SK-N-SH (cell line): ENCODE measurements around the gene PCNX1. TPM values are rescaled to one million over a fixed set of nuclear protein-coding genes. Genes with fewer than 3 reads are reported as not detected.

ENCODE experiments used
- CTCF ChIA-PET: fragments of 300-600, 350-600 bp; formaldehyde crosslinking; extraction: SDS; loops from one replicate; lab custom pipeline; 2021; lab: Yijun Ruan, JAX
- POLR2A ChIA-PET: fragments of 350-600 bp; sonication (Branson Sonifier 250); formaldehyde crosslinking; extraction: SDS; loops from one replicate; lab custom pipeline; 2020; ENCODE audit warnings: antibody characterized with exemption, inconsistent platforms; lab: Yijun Ruan, JAX
- DNase-seq: peaks from one replicate; pipeline ENCODE4 v3.0.0; 2012
- H2AFZ ChIP-seq: fragments of 200-600 bp; sonication (generic); 2 replicates; pipeline ENCODE4 v1.8.1; 2016; ENCODE audit warnings: antibody characterized with exemption, mild to moderate bottlenecking, low read depth
- H3F3A ChIP-seq: fragments of 200-600 bp; sonication (generic); replicated peaks from 2 replicates; pipeline ENCODE3; 2016; ENCODE audit warnings: antibody characterized with exemption, mild to moderate bottlenecking; ENCODE audit not compliant: insufficient read depth
- H3K27ac ChIP-seq, 2 experiments: fragments of 200-500 bp in 1 of 2; fragments of 200-600 bp in 1 of 2; sonication (Bioruptor generic) in 1 of 2; sonication (generic), shearing (Covaris generic) in 1 of 2; 2 replicates each; pipeline versions ENCODE4 v1.5.1 to v1.6.1; 2014 to 2016; ENCODE audit warnings: low read depth in 2 of 2, inconsistent platforms in 1 of 2, low read length in 1 of 2, mild to moderate bottlenecking in 1 of 2, mixed read lengths in 1 of 2
- H3K27me3 ChIP-seq: fragments of 200-600 bp; sonication (generic), shearing (Covaris generic); 2 replicates; pipeline ENCODE4 v1.6.1; 2016; ENCODE audit warnings: mixed run types; ENCODE audit not compliant: insufficient read depth
- H3K36me3 ChIP-seq, 2 experiments: fragments of 200-500 bp in 1 of 2; fragments of 200-600 bp in 1 of 2; sonication (Bioruptor generic) in 1 of 2; sonication (generic) in 1 of 2; replicated peaks in 1 of 2; 2 replicates each; pipeline versions ENCODE3 to v1.5.1; 2014 to 2016; ENCODE audit warnings: low read length in 1 of 2, mild to moderate bottlenecking in 1 of 2; ENCODE audit not compliant: insufficient read depth in 2 of 2, control insufficient read depth in 1 of 2
- H3K4me1 ChIP-seq, 2 experiments: fragments of 200-500 bp in 1 of 2; fragments of 200-600 bp in 1 of 2; sonication (Bioruptor generic) in 1 of 2; sonication (generic), shearing (Covaris generic) in 1 of 2; 2 replicates each; pipeline versions ENCODE4 v1.5.1 to v1.6.1; 2014 to 2016; ENCODE audit warnings: low read depth in 1 of 2, low read length in 1 of 2, mixed run types in 1 of 2; ENCODE audit not compliant: insufficient read depth in 2 of 2, control insufficient read depth in 1 of 2
- H3K4me2 ChIP-seq: fragments of 200-600 bp; sonication (generic), shearing (Covaris generic); 2 replicates; pipeline ENCODE4 v1.6.1; 2017; ENCODE audit warnings: mixed run types
- H3K4me3 ChIP-seq, 2 experiments: fragments of 200-500 bp in 1 of 2; fragments of 200-600 bp in 1 of 2; sonication (Bioruptor generic) in 1 of 2; sonication (generic), shearing (Covaris generic) in 1 of 2; 2 replicates each; pipeline versions ENCODE4 v1.5.1 to v1.8.1; 2014 to 2016; ENCODE audit warnings: low read depth in 2 of 2, inconsistent platforms in 1 of 2, low read length in 1 of 2, mild to moderate bottlenecking in 1 of 2, mixed read lengths in 1 of 2, moderate library complexity in 1 of 2
- H3K79me2 ChIP-seq: fragments of 200-600 bp; sonication (generic); 2 replicates; pipeline ENCODE4 v1.8.1; 2017; ENCODE audit warnings: mild to moderate bottlenecking; ENCODE audit not compliant: insufficient read depth
- H3K9ac ChIP-seq: fragments of 200-600 bp; sonication (generic); 2 replicates; pipeline ENCODE4 v1.6.1; 2017; ENCODE audit warnings: mixed run types
- H3K9me2 ChIP-seq: fragments of 200-600 bp; sonication (generic); 2 replicates; pipeline ENCODE4 v1.6.1; 2017; ENCODE audit warnings: mixed run types
- H3K9me3 ChIP-seq: fragments of 200-600 bp; sonication (generic); 2 replicates; pipeline ENCODE4 v1.6.1; 2017; ENCODE audit warnings: mixed run types, mild to moderate bottlenecking, moderate library complexity
- H4K20me1 ChIP-seq: fragments of 200-600 bp; sonication (generic); 2 replicates; pipeline ENCODE4 v1.6.1; 2017; ENCODE audit warnings: mild to moderate bottlenecking, mixed run types; ENCODE audit not compliant: insufficient read depth
- CHD2 ChIP-seq: fragments of 150-350 bp; IDR thresholded peaks from 2 replicates; pipeline ENCODE4 v1.6.1; 2018; ENCODE audit warnings: low read length; ENCODE audit not compliant: partially characterized antibody
- FOXM1 ChIP-seq: IDR thresholded peaks from 2 replicates; pipeline ENCODE4 v1.4.0; 2012; ENCODE audit warnings: low read depth, mild to moderate bottlenecking
- GABPA ChIP-seq: IDR thresholded peaks from 2 replicates; pipeline ENCODE4 v1.4.0; 2012; ENCODE audit warnings: low read depth, mild to moderate bottlenecking
- GATA2 ChIP-seq: sonication (generic); formaldehyde crosslinking; IDR thresholded peaks from 2 replicates; pipeline ENCODE4 v1.5.0; 2020; ENCODE audit warnings: mild to moderate bottlenecking, missing genetic modification reagents
- IRF3 ChIP-seq: fragments of 150-350 bp; IDR thresholded peaks from 2 replicates; pipeline ENCODE4 v1.6.1; 2016; ENCODE audit warnings: mild to moderate bottlenecking, low read depth, low read length
- MAX ChIP-seq: IDR thresholded peaks from 2 replicates; pipeline ENCODE4 v1.4.0; 2012; ENCODE audit warnings: low read depth
- MEF2A ChIP-seq: IDR thresholded peaks from 2 replicates; pipeline ENCODE4 v1.4.0; 2012; ENCODE audit warnings: low read depth, borderline replicate concordance
- MXI1 ChIP-seq: IDR thresholded peaks from 2 replicates; pipeline ENCODE4 v1.6.1; 2012; ENCODE audit warnings: mild to moderate bottlenecking, low read depth, low read length, improper control_type of control experiment
- NFIC ChIP-seq: IDR thresholded peaks from 2 replicates; pipeline ENCODE4 v1.4.0; 2012; ENCODE audit warnings: borderline replicate concordance
- NRF1 ChIP-seq: IDR thresholded peaks from 2 replicates; pipeline ENCODE4 v1.6.1; 2012; ENCODE audit warnings: low read depth, mild to moderate bottlenecking, low read length
- POLR2AphosphoS5 ChIP-seq: IDR thresholded peaks from 2 replicates; pipeline ENCODE4 v1.6.1; 2012; ENCODE audit warnings: low read depth, low read length
- RCOR1 ChIP-seq: fragments of 150-350 bp; IDR thresholded peaks from 2 replicates; pipeline ENCODE4 v1.6.1; 2017; ENCODE audit warnings: antibody characterized with exemption, low read length
- RXRA ChIP-seq: IDR thresholded peaks from 2 replicates; pipeline ENCODE4 v1.4.0; 2012; ENCODE audit warnings: low read depth, mild to moderate bottlenecking, borderline replicate concordance
- TAF1 ChIP-seq: IDR thresholded peaks from 2 replicates; pipeline ENCODE4 v1.6.1; 2012; ENCODE audit warnings: low read depth, mild to moderate bottlenecking, low read length, moderate library complexity, borderline replicate concordance
- TCF12 ChIP-seq: IDR thresholded peaks from 2 replicates; pipeline ENCODE4 v1.4.0; 2012
- USF1 ChIP-seq: IDR thresholded peaks from 2 replicates; pipeline ENCODE4 v1.4.0; 2012; ENCODE audit warnings: low read depth, borderline replicate concordance
- WGBS: methylation state at CpG from one replicate; pipeline ENCODE4 v1.1.6; 2017; ENCODE audit warnings: low lambda C conversion rate; 5-methylcytosine and 5-hydroxymethylcytosine counted together
- polyA plus RNA-seq, 3 experiments: library from polyadenylated mRNA; depleted of rRNA; stranded (reverse); fragments of >200 nt; gene quantifications; 2 replicates each; pipeline ENCODE4 v1.2.3, GENCODE V29; 2012

Gene PCNX1
- polyA plus RNA-seq, 1 of the 3 experiments (the other 2 are of a cell fraction), result 9.4 TPM

GRCh38 chr14:70897464-70897863 is 9.8 kb upstream of the PCNX1 start:
- Histone ChIP-seq H3F3A (peaks cover 21% of the 10 kb centered on the region), H3K9me2 (no peaks in the 10 kb centered on the region), H3K4me3 (no peak overlapping the region), H3K27ac (peak overlapping the region in 1 of 2 experiments; percentile 67; a peak in 2 of 4 replicates), H3K27me3 (no peaks in the 10 kb centered on the region), H3K79me2 (no peaks in the 10 kb centered on the region), H3K9ac (no peak overlapping the region), H4K20me1 (no peaks in the 10 kb centered on the region), H3K9me3 (no peaks in the 10 kb centered on the region), H3K36me3 (no peaks in the 10 kb centered on the region), H3K4me1 (peaks cover 0 to 26% of the 10 kb centered on the region in 2 experiments; a peak in 2 of 4 replicates), H2AFZ (peak overlapping the region; percentile 20; the same call in 1 of the 2 replicates), H3K4me2 (no peak overlapping the region)
- ChIA-PET CTCF (interaction anchor here (5.3 kb wide), 1 partner anchor 9 kb away, joined by 25 read pairs; the partner anchor contains the start of gene PCNX1), POLR2A (no interaction called here)
- no peak for TF ChIP-seq IRF3
- 0 out of 2 replicates have a peak, but pooled peaks have one; percentile 43 for TF ChIP-seq MAX
- WGBS, result 58% methylated on average over 2 of the region's 2 CpGs
- DNase-seq, result no peak

- Histone ChIP-seq H3K4me2 (no peak overlapping the region), H3K79me2 (no peaks in the 10 kb centered on the region), H3K4me1 (peaks cover 0 to 26% of the 10 kb centered on the region in 2 experiments; a peak in 2 of 4 replicates), H3K9me2 (no peaks in the 10 kb centered on the region), H3K9ac (no peak overlapping the region), H2AFZ (no peak overlapping the region), H3K9me3 (no peaks in the 10 kb centered on the region), H3K36me3 (no peaks in the 10 kb centered on the region), H3K27ac (peak overlapping the region in 1 of 2 experiments; percentile 67; a peak in 2 of 4 replicates), H4K20me1 (no peaks in the 10 kb centered on the region), H3K4me3 (no peak overlapping the region), H3K27me3 (no peaks in the 10 kb centered on the region), H3F3A (peaks cover 21% of the 10 kb centered on the region)
- POLR2A ChIA-PET, result no interaction called here
- CTCF ChIA-PET, result interaction anchor here (5.3 kb wide), 1 partner anchor 8 kb away, joined by 25 read pairs; the partner anchor contains the start of gene PCNX1
- 89% methylated on average over 3 of the region's 3 CpGs for WGBS
- no peak for DNase-seq
- no peak for TF ChIP-seq GABPA
- TF ChIP-seq GATA2 (CRISPR knock-in tag), result no peak
- no peak for TF ChIP-seq FOXM1
- TF ChIP-seq NRF1, result no peak
- no peak for TF ChIP-seq USF1
- TF ChIP-seq IRF3, result no peak
- no peak for TF ChIP-seq MEF2A
- TF ChIP-seq RXRA, result no peak
- no peak for TF ChIP-seq MXI1
- TF ChIP-seq CHD2, result no peak
- no peak for TF ChIP-seq POLR2AphosphoS5
- no peak for TF ChIP-seq TCF12
- TF ChIP-seq RCOR1, result no peak
- TF ChIP-seq TAF1, result no peak
- TF ChIP-seq NFIC, result no peak
These were observed 9.0 kb upstream of the PCNX1 start for GRCh38 chr14:70898111-70898745.
